B cell (primary cell): ENCODE measurements around the gene MPL. TPM values are rescaled to one million over a fixed set of nuclear protein-coding genes. Genes with fewer than 3 reads are reported as not detected.

Experiments
- ATAC-seq: fragments of 200-7000 bp; cut with Tn5 transposase; one replicate; pipeline ENCODE4 v1.10.0; 2021; ENCODE audit warnings: low read depth, mild to moderate bottlenecking, moderate number of reproducible peaks, moderate library complexity
- CTCF ChIA-PET: fragments of 350-600 bp; sonication (Branson Sonifier 250); formaldehyde crosslinking; loops from one replicate; lab custom pipeline; 2021; ENCODE audit warnings: antibody characterized with exemption, inconsistent platforms; lab: Charles Lee
- POLR2A ChIA-PET: fragments of 350-600 bp; sonication (Branson Sonifier 250); formaldehyde crosslinking; loops from one replicate; lab custom pipeline; 2021; ENCODE audit warnings: antibody characterized with exemption; lab: Charles Lee
- DNase-seq: peaks from one replicate; pipeline ENCODE4 v3.0.0; 2013
- H2AFZ ChIP-seq: 2 replicates; pipeline ENCODE4 v1.6.1; 2012; ENCODE audit warnings: mild to moderate bottlenecking, low read depth, low read length; ENCODE audit not compliant: insufficient read depth, poor library complexity, severe bottlenecking
- H3K27ac ChIP-seq, 2 donors: 1 replicate in 1 of 2; 2 replicates in 1 of 2; pipeline ENCODE4 v1.5.1; 2012 to 2013; ENCODE audit warnings: low read length in 2 of 2, mild to moderate bottlenecking in 2 of 2, moderate library complexity in 1 of 2
- H3K27me3 ChIP-seq, 4 experiments: fragments of 200-600 bp in 1 of 4; sonication (generic) in 1 of 4; replicated peaks in 1 of 4; 1 replicate in 2 of 4; 2 replicates in 2 of 4; pipeline versions ENCODE4 v1.6.1 to v1.7.0; 2013 to 2016; ENCODE audit warnings: low read length in 3 of 4, mild to moderate bottlenecking in 2 of 4, mixed read lengths in 1 of 4, moderate library complexity in 1 of 4; ENCODE audit not compliant: insufficient read depth in 4 of 4, control insufficient read depth in 3 of 4; ENCODE audit errors: control extremely low read depth in 1 of 4
- H3K36me3 ChIP-seq, 2 experiments: replicated peaks in 1 of 2; 1 replicate in 1 of 2; 2 replicates in 1 of 2; pipeline versions ENCODE4 v1.6.1 to v1.7.1; 2013; ENCODE audit warnings: low read length in 1 of 2; ENCODE audit not compliant: insufficient read depth in 2 of 2, control insufficient read depth in 1 of 2; ENCODE audit errors: control extremely low read depth in 1 of 2, extremely low read depth in 1 of 2
- H3K4me1 ChIP-seq, 2 donors: fragments of 200-600 bp in 1 of 2; sonication (generic) in 1 of 2; 1 replicate in 1 of 2; 2 replicates in 1 of 2; pipeline versions ENCODE4 v1.5.1 to v1.6.1; 2013 to 2017; ENCODE audit warnings: low read length in 2 of 2; ENCODE audit not compliant: control insufficient read depth in 2 of 2, insufficient read depth in 2 of 2
- H3K4me2 ChIP-seq: replicated peaks from 2 replicates; pipeline ENCODE3; 2012; ENCODE audit warnings: mild to moderate bottlenecking, low read depth, low read length; ENCODE audit not compliant: poor library complexity, severe bottlenecking
- H3K4me3 ChIP-seq, 5 experiments: fragments of 200-600 bp in 1 of 5; sonication (generic) in 1 of 5; 1 replicate in 3 of 5; 2 replicates in 2 of 5; pipeline versions ENCODE4 v1.5.1 to v1.7.0; 2011 to 2016; ENCODE audit warnings: low read length in 4 of 5, mild to moderate bottlenecking in 4 of 5, low read depth in 2 of 5, control low read depth in 1 of 5, moderate library complexity in 1 of 5; ENCODE audit not compliant: insufficient read depth in 1 of 5; ENCODE audit errors: control extremely low read depth in 1 of 5, extremely low read depth in 1 of 5
- H3K79me2 ChIP-seq: fragments of 200-600 bp; sonication (generic); one replicate; pipeline ENCODE4 v1.6.0; 2016; ENCODE audit warnings: low read length; ENCODE audit not compliant: control insufficient read depth, insufficient read depth
- H3K9ac ChIP-seq: fragments of 200-600 bp; sonication (generic); 2 replicates; pipeline ENCODE4 v1.6.1; 2017; ENCODE audit warnings: mild to moderate bottlenecking, low read length, moderate library complexity
- H3K9me3 ChIP-seq, 3 donors: one replicate each; pipeline versions ENCODE4 v1.6.1 to v1.7.1; 2013; ENCODE audit warnings: low read length in 2 of 3; ENCODE audit not compliant: control insufficient read depth in 2 of 3, insufficient read depth in 1 of 3; ENCODE audit errors: control extremely low read depth in 1 of 3
- H4K20me1 ChIP-seq: 2 replicates; pipeline ENCODE4 v1.6.0; 2012; ENCODE audit warnings: mild to moderate bottlenecking, low read length; ENCODE audit not compliant: insufficient read depth, control insufficient read depth, poor library complexity, severe bottlenecking
- H3K27ac Mint-ChIP-seq: one replicate; pipeline ENCODE4 v1.8.0; 2021; ENCODE audit warnings: mixed read lengths
- H3K27me3 Mint-ChIP-seq: one replicate; pipeline ENCODE4 v1.8.0; 2021; ENCODE audit warnings: mixed read lengths
- H3K4me1 Mint-ChIP-seq: one replicate; pipeline ENCODE4 v1.8.0; 2021; ENCODE audit warnings: mixed read lengths
- H3K4me3 Mint-ChIP-seq: one replicate; pipeline ENCODE4 v1.8.0; 2021; ENCODE audit warnings: mixed read lengths
- H3K9me3 Mint-ChIP-seq: one replicate; pipeline ENCODE4 v1.8.0; 2022; ENCODE audit warnings: mixed read lengths; ENCODE audit not compliant: insufficient read depth
- CTCF ChIP-seq: fragments of 200-600 bp; IDR thresholded peaks from one replicate; pipeline ENCODE4 v1.8.0; 2022; ENCODE audit warnings: antibody characterized with exemption, mild to moderate bottlenecking
- EZH2 ChIP-seq: IDR thresholded peaks from 2 replicates; pipeline ENCODE4 v1.6.1; 2012; ENCODE audit warnings: borderline replicate concordance, low read depth, mild to moderate bottlenecking, moderate library complexity, low read length; ENCODE audit not compliant: insufficient read depth, poor library complexity, severe bottlenecking
- WGBS: methylation state at CpG from one replicate; pipeline ENCODE4 v1.1.5; 2013; ENCODE audit warnings: missing lambda C conversion rate; ENCODE audit not compliant: insufficient coverage; 5-methylcytosine and 5-hydroxymethylcytosine counted together
- intact Hi-C: fragments of 100-400 bp; cut with micrococcal nuclease; formaldehyde crosslinking; loops from one replicate; pipeline ENCODE4 v1.10.0; 2022
- polyA plus RNA-seq: library from polyadenylated mRNA; depleted of rRNA; stranded (reverse); fragments of >200 nt; gene quantifications from 2 replicates; pipeline ENCODE4 v1.2.3, GENCODE V29; 2012
- total RNA-seq, 2 donors: library from RNA; stranded (reverse); fragments of 120-200 nt in 1 of 2; gene quantifications; 1 replicate in 1 of 2; 2 replicates in 1 of 2; pipeline versions ENCODE4 v1.2.3 to v1.2.4, GENCODE V29; 2013 to 2022

Gene MPL
- total and polyA plus RNA-seq, 2 donors (not counting 1 experiment from before 2014, with no cell fraction given) = not detected

- Histone ChIP-seq H3K4me2 (no peak overlapping the region), H3K4me3 (no peak overlapping the region), H3K27me3 (no peaks in the 10 kb centered on the region), H3K9me3 (no peaks in the 10 kb centered on the region), H4K20me1 (no peaks in the 10 kb centered on the region), H3K27ac (no peak overlapping the region), H3K36me3 (no peaks in the 10 kb centered on the region), H2AFZ (no peak overlapping the region), H3K79me2 (no peaks in the 10 kb centered on the region), H3K4me1 (peaks cover 6 to 8% of the 10 kb centered on the region in 2 donors), H3K9ac (no peak overlapping the region)
- ChIA-PET POLR2A (interaction anchor here (0.6 kb wide), 1 partner anchor 10 kb away, joined by 4 read pairs; no protein-coding TSS in a partner anchor), CTCF (interaction anchor here (0.6 kb wide), 1 partner anchor 29 kb away, joined by 3 read pairs; no protein-coding TSS in a partner anchor)
- WGBS = 25% methylated on average over 1 of the region's 3 CpGs
- H3K9me3 Mint-ChIP-seq = no peaks in the 10 kb centered on the region
- no peak for TF ChIP-seq EZH2
- no peaks in the 10 kb centered on the region for H3K27me3 Mint-ChIP-seq
- ATAC-seq = no peak
- peaks cover 15% of the 10 kb centered on the region for H3K4me1 Mint-ChIP-seq
- DNase-seq = no peak
- H3K27ac Mint-ChIP-seq = no peak overlapping the region
- no peak overlapping the region for H3K4me3 Mint-ChIP-seq
- intact Hi-C loops = no loop called here
Observed at GRCh38 chr1:43352881-43353280, 15.3 kb downstream of the MPL start.

- Histone ChIP-seq H4K20me1 (no peaks in the 10 kb centered on the region), H3K9ac (no peak overlapping the region), H3K4me3 (no peak overlapping the region), H3K27ac (no peak overlapping the region), H2AFZ (no peak overlapping the region), H3K4me1 (peaks cover 13 to 19% of the 10 kb centered on the region in 2 donors), H3K36me3 (no peaks in the 10 kb centered on the region), H3K4me2 (no peak overlapping the region), H3K27me3 (no peaks in the 10 kb centered on the region), H3K9me3 (no peaks in the 10 kb centered on the region), H3K79me2 (peaks cover 5% of the 10 kb centered on the region)
- ATAC-seq (no peak), DNase-seq (no peak)
- Mint-ChIP-seq H3K4me1 (peaks cover 18% of the 10 kb centered on the region), H3K4me3 (no peak overlapping the region), H3K27me3 (no peaks in the 10 kb centered on the region), H3K27ac (no peak overlapping the region), H3K9me3 (no peaks in the 10 kb centered on the region)
- intact Hi-C loops = no loop called here
- ChIA-PET CTCF (interaction anchor here (0.7 to 1.1 kb wide), 3 partner anchors 83 to 871 kb away, joined by 3 read pairs; no protein-coding TSS in a partner anchor), POLR2A (interaction anchor here (1.0 kb wide), 1 partner anchor 115 kb away, joined by 3 read pairs; no protein-coding TSS in a partner anchor)
- TF ChIP-seq CTCF = no peak
- no peak for TF ChIP-seq EZH2
- WGBS = 100% methylated on average over 1 of the region's 2 CpGs
Observed at GRCh38 chr1:43354471-43354870, 16.9 kb downstream of the MPL start.
